HG03066 (cell line): ENCODE data around the gene TGFA.
"Not testable (repeated sequence)": the region's sequence is repeated elsewhere in the genome, so short reads cannot be mapped to it uniquely, and the experiment has no call there.

Experiments used
- ATAC-seq: cut with Tn5 transposase; IDR thresholded peaks from one replicate; pipeline ENCODE4 v1.9.1; 2021; ENCODE audit warnings: low read depth; ENCODE audit not compliant: unreplicated experiment

Gene TGFA

GRCh38 chr2:70467831-70468779, 85.5 kb downstream of the TGFA start:
- ATAC-seq: no peak

- ATAC-seq: no peak
These were observed 86.4 kb downstream of the TGFA start for GRCh38 chr2:70467237-70467636.

DNA sequence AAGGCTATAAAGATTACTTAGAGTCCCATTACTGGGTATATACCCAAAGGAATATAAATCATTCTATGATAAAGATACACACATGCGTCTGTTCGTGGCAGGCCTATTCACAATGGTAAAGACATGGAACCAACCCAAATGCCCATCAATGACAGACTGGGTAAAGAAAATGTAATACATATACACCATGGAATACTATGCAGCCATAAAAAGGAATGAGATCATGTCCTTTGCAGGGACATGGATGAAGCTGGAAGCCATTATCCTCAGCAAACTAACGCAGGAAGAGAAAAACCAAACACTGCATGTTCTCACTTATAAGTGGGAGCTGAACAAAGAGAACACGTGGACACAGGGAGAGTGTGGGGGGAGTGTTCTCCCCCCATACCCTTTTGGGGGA, 87.0 kb downstream of the TGFA start:
- ATAC-seq: not testable (repeated sequence)

DNA sequence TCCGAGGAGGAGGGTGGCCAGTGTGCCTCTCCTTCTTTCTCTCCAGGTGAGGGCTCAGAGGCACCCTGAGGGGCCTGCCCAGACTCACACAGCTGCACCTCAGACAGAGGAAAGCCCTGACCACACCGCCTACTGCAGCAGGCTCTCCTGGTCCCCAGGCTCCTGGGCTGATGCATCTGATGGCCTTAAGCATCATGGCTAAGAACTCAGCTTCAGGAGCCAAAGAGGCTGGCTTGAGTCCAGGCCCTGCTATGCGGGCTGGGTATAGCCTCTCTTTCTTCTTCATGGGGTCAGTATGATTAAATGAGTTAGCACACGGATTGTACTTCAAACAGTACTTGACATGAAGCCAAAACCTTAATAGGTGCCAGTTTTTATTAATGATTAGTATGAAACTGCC, 89.6 kb downstream of the TGFA start:
- ATAC-seq: no peak

- no peak for ATAC-seq
These were observed 90.0 kb downstream of the TGFA start for GRCh38 chr2:70463581-70463980.

GRCh38 chr2:70461981-70462876, 91.4 kb downstream of the TGFA start:
- no peak for ATAC-seq

GRCh38 chr2:70461414-70461813, 92.2 kb downstream of the TGFA start:
- ATAC-seq: no peak

DNA sequence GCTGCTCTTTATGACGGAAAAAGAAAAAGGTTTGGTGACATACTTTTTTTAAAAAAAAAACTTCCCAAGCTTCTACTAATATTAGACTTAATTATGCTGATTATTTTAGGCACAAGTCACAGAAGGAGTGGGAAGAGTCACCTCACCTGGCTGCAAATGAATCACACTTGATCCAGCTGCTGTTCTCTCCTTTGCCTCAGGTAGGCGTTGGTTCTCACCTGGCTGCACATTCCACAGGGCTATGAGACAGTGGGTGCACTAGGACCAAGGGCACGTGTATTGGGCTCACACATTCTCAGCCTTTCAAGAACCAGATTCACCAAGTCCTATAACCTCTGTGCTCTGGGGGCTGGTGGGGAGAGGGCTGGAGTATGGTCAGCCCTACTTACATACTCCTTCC, 93.3 kb downstream of the TGFA start:
- no peak for ATAC-seq

DNA sequence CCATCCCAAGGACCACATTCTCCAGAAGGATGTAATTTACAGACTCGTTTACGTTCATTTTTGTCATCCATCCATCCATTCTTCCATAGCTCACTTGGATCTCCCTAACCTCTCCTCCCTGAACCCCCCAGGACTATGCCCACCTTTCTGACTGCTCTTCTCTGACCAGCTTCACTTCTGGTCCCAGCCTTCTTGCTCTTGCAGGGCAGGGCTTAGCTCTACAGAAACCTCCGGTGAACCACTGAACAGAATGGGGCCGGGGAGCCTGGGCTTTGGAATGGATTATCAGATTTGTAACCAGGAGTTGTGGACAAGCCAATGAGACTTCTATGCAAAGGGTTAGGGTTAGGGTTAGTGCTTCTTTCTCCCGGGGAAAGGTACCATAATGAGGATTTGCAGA, 95.0 kb downstream of the TGFA start:
- no peak for ATAC-seq

GRCh38 chr2:70456585-70457495, 96.8 kb downstream of the TGFA start:
- no peak for ATAC-seq

- ATAC-seq: no peak
These were observed 98.6 kb downstream of the TGFA start for GRCh38 chr2:70454936-70455544.

DNA sequence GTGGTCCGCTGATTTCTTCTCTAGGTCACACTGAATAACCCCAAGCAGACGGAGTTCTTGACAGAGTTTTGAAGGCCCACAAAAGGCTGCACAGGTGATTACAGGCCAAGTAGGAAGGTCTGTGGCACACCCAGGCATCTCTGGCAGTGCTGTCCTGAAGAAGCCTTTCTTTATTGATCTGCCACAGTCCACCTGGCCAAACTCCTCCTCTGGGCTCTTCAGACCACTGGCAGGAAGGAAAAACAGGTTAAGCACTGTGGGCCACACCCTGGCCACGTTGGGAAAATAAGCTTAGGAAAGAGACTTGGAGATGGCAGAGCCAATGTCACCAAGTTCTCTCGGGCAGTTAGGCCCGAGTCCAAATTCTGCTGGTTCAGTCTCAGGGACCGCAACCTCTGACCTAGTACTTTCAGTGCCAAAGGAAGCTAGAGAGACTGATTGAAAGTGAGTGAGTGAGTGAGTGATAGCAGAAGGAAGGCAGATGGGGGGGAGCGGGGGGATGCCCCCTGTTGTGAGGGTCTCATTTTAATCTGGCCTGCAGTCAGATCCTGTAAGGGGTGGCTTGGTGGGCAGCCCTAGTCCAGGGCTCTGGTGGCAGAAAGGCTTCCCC, 102.9 kb downstream of the TGFA start:
- no peak for ATAC-seq

DNA sequence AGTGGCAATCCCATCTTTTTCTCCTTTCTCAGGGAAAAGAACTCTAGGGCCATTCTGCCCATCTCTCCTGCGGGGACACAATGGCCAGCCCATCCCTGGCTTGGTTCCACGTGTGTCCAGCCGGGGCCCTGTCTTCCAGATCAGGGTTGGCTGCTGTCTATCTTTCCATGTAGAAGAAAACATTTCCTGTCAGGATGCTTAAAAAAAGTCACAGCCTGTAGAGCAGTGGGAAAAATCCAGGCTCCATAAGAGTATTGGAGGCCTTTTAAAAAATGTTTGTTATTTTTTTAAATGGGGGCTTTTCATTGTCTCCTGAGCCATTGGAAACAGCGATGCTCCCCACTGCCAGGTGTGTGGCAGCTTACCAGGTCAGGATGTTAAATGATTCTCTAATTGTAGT, 105.6 kb downstream of the TGFA start:
- ATAC-seq: no peak

DNA sequence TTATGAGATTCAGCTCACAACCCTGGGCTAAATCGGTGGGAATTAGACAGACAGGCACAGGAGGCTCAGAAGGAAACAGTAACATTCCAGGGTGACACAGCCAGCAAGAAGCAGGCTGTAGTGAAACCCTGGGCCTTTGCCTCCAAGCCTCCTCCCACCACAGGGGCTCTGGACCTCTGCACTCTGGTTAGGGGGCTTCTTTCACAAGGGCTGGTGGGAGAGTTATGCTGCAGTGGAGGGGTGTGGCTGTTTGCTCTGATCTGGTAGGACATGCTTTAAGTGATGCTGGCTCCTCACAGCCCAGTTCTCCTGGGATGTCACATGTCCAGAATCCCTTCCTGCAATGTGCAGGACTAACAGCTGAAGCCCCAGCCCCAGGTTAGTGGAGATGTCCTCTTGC, 109.9 kb downstream of the TGFA start:
- ATAC-seq: no peak

GRCh38 chr2:70443078-70443465, 110.6 kb downstream of the TGFA start:
- no peak for ATAC-seq

DNA sequence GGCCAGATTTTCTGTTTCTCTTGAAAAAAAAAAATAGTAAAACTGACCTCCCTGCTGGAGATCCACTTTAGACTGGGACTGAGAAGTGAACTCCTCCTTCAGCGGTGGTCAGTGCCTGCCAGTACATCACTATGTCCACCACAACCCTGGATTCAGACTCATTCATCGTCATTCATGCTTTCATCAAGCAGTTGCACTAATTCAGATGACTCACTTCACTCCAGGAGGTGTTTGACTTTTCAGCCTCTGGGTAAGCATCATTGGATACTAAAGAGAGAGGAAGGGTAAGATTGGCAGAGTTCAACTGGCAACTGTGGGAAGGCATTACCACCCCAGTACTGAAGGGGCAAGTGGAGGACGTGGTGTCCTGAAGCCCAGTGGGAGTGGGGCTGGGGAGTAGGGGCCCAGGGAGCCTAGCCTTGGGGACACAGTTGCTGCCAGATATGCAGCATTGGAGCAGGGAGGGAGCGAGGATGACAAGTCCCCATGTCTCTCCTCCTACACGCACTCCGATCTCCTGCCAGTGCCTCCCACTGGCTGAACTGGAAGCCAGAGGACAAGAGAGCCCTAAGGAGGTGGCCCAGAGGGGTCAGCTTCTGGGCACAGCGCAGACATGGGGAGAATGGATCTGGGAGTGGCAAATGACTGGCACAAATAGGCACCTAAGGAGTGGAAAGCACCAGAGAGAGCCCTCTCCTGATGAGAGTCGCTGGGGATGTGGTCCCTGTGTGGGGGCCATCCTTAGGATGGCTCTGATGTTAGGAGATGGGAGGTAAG, 111.1 kb downstream of the TGFA start:
- no peak for ATAC-seq

DNA sequence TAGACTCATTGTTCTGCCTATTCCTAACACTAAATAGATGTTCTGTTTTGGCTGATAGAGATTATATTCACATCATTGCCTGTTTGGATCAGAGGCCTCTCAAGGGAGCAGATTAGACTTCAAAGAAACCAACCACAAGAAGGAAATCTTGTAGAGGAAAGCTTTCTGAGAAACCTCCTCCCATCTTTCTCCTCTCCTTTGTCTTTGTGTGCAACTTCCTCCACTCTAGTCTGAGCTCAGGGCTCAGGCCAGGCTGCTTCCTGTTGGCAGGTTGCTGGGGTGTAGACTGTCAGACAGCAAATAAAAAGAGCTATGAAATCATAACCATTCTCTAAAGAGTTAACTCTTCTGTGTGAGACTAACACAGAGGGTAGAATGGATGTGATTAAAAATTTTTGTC, 113.0 kb downstream of the TGFA start:
- ATAC-seq: no peak

DNA sequence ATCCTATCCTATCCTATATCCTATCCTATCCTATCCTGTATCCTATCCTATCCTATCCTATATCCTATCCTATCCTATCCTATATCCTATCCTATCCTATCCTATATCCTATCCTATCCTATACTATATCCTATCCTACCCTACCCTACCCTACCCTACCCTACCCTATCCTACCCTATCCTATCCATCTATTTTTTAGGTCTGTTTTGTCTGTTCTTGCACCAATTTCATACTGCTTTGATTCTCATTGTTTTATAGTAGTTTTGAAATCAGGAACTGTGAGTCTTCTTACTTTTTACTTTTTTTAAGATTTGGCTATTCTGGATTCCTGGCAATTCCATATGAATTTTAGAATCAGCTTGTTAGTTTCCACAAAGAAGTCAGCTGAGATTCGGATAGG, 118.5 kb downstream of the TGFA start:
- ATAC-seq: no peak

DNA sequence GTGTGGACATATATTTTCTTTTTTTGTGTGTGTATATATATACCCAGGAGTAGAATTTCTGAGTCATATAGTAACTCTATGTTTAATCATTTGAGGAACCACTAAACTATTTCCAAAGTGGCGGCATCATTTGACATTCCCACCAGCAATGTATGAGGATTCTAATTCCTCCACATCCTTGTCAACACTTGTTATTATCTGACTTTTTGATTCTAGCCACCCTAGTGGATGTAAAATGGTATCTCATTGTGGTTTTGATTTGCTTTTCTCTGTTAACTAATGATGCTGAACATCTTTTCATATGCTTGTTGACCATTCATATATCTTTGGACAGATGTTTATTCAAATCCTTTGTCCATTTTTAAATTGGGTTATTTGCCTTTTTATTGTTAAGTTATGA, 120.3 kb downstream of the TGFA start:
- ATAC-seq: no peak
